NCI-H748 (cell line): ENCODE data around the gene ADAMTS13.

Source experiments
- DNase-seq: peaks from one replicate; lab custom pipeline; 2025; ENCODE audit not compliant: unreplicated experiment; lab: John Stamatoyannopoulos, UW

Gene ADAMTS13

DNA sequence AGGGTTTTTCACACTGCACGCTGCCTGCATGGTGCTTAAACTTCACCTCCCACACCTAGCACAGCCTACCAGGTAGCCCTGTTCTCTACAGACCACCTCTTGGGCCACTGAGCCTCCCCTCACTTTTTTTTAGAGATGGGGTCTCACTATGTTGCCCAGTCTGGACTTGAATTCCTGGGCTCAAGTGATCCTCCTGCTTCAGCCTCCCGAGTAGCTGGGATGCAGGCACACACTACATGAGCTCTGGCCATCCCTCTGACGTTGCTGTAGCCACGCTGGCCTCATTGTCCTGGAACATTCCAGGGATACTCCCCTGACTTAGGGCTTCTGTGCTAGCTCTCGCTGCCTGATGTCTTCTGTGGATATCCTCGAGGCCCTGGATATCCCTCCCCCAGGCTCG is 30.4 kb downstream of the ADAMTS13 start:
- DNase-seq: no peak

DNA sequence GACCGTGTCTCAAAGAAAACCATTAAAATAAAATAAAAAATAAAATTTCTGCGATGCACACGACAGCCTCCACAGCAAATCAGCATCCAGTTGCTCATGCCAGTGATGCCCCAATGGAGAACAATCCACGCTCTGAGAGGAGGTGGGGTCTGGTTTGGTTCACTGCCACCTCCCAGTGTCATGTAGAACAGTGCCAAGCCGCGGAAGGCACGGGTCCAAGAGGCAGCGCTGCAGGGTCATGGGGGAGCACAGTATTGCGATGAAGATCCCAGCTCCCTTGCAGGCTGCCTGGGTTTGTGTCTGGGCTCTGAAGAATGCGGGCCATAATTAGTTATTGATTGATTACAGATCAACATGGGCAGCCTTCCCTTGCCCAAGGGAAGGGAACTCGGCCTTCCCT is 31.5 kb downstream of the ADAMTS13 start:
- no peak for DNase-seq

DNA sequence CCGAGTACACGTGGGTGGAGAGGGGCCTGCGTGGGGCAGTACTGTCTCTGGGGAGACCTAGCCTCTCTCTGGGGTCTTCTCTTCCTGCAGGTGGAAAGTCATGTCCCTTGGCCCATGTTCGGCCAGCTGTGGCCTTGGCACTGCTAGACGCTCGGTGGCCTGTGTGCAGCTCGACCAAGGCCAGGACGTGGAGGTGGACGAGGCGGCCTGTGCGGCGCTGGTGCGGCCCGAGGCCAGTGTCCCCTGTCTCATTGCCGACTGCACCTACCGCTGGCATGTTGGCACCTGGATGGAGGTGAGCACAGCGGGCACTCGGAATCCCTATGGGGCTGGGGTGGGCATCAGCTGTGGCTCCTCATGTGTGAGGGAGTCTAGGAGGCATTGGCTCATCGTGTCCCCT is 32.2 kb downstream of the ADAMTS13 start:
- no peak for DNase-seq

DNA sequence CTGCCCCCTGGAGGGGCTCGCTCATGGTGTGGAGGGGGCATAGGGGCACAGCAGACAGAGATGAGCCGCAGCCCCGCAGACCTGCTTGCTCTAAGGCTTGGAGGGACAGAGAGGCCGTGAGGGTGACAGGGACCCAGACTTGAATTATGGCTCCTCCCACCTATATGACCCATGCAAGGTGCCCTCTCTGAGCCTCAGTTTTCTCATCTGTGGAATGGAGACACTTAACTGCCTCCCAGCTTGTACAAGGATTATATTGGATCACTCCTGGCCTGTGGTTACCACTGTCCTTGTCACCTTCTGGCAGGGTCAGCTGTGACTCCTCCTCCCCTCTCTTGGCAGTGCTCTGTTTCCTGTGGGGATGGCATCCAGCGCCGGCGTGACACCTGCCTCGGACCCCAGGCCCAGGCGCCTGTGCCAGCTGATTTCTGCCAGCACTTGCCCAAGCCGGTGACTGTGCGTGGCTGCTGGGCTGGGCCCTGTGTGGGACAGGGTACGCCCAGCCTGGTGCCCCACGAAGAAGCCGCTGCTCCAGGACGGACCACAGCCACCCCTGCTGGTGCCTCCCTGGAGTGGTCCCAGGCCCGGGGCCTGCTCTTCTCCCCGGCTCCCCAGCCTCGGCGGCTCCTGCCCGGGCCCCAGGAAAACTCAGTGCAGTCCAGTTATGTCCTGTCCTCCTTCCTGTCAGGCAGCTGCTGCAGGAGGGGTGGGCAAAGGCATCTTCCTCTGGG is 32.9 kb downstream of the ADAMTS13 start:
- no peak for DNase-seq

DNA sequence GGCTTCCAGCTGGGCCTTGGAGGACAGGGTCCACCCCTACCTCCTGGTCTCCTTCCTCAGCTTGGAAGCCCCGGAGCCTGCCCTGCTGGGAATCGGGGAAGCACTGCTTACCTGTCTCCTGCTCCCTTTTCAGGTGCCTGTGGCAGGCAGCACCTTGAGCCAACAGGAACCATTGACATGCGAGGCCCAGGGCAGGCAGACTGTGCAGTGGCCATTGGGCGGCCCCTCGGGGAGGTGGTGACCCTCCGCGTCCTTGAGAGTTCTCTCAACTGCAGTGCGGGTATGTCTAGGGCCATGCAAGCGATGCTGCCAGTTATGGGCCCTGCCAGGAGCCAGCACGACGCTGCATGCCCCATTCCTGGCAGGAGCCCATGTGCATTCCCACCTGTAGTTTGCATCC is 33.8 kb downstream of the ADAMTS13 start:
- DNase-seq: no peak

DNA sequence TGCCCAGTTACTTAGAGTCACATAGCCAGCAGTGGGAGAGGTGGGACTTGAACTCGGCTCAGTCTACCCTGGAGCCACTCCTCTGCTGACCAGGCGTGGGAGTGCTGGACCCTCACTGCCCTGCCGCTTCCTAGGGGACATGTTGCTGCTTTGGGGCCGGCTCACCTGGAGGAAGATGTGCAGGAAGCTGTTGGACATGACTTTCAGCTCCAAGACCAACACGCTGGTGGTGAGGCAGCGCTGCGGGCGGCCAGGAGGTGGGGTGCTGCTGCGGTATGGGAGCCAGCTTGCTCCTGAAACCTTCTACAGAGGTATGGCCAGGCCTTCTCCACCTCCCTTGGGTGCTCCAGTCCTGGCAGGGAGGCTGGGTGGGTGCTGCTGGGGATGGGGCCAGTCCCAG is 34.2 kb downstream of the ADAMTS13 start:
- no peak for DNase-seq

DNA sequence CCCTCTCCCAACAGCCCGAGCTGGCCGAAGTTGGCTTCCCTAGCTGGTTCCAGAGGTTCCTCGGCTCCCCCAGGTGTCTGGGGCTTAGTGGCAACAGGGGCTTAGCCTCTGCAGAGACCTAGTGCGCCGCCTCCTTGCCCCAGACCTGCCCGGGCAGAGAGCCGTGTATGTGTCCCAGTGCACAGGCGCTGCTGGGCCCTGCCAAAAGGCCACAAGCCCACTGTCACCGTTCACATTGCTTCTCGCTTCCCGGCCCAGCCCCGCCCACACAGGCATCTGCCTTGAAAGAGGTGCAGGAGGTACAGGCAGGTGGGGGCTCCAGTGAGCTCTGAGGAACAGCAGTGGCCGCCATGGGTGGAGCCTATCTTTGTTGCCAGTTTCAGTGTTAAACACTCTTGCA is 35.1 kb downstream of the ADAMTS13 start:
- peak; percentile 17 for DNase-seq

DNA sequence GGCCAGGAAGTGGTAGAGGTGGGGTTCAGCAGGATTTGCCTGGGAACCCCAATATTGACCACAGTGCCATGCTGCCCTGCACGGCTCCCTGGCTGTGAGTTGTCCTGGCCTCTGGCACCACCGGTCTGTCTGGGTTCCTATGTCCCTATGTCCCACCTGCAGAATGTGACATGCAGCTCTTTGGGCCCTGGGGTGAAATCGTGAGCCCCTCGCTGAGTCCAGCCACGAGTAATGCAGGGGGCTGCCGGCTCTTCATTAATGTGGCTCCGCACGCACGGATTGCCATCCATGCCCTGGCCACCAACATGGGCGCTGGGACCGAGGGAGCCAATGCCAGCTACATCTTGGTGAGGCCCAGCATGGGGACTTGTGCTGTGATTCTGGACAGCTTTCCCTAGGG is 35.6 kb downstream of the ADAMTS13 start:
- no peak for DNase-seq

DNA sequence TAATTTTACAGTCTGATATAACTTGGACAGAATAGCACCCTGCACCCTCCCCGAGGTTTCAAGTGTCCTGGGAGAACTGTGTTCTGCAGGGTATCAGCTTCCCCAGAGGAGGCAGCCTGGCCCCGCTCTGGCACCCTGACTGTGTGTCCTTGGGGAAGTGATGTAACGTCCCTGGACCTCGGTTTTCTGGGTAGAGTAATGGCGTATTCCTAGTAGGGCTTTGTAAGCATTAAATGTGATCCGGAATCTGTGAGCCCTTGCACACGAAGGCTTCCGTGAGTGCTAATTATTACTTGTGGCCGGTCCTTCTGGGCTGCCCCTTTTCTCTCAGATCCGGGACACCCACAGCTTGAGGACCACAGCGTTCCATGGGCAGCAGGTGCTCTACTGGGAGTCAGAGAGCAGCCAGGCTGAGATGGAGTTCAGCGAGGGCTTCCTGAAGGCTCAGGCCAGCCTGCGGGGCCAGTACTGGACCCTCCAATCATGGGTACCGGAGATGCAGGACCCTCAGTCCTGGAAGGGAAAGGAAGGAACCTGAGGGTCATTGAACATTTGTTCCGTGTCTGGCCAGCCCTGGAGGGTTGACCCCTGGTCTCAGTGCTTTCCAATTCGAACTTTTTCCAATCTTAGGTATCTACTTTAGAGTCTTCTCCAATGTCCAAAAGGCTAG is 36.6 kb downstream of the ADAMTS13 start:
- peak; percentile 43 for DNase-seq

DNA sequence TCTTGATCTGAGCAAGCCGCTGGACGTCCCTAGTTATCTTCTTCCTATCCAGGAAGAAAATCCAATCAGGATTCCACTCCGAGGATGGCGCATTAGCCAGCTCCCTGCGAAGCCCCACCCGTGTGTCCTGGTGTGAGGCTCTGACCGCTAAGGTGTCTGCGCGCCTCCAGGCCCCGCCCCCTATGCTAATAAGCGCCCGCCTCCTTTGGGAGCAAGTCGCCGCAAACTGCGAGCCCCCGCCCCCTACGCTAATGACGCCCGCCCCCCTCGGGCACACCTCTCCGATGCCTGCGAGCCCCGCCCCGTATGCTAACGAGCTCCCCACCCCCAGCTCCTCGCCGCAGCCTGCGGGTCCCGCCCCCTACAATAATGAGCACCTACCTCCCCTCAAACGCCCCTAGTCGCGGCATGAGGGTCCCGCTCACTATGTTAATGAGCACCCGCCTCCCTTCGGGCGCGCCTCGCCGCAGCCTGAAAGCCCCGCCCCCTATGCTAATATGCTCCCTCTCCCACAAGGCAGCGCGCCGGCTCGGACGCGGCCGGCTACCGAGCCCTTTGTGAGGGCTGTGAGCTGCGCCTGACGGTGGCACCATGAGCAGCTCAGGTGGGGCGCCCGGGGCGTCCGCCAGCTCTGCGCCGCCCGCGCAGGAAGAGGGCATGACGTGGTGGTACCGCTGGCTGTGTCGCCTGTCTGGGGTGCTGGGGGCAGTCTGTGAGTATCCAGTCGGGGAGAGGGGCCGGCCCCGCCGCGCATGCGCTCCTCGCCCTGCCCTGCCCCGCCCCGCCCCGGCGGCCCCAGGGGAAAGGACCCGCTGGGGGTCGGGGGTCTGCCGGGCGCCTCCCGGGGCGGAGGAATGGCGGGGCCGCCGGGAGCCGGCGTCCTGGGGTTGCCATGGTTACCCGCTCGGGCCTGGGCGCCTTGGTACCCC is 37.6 kb downstream of the ADAMTS13 start, which contains the start of gene CACFD1:
Gene CACFD1, plus strand, starts transcription at position 503 of the 929 bp plus-strand sequence. Its CDS starts 89 bp downstream, at position 592.
- peak; percentile 100 for DNase-seq

DNA sequence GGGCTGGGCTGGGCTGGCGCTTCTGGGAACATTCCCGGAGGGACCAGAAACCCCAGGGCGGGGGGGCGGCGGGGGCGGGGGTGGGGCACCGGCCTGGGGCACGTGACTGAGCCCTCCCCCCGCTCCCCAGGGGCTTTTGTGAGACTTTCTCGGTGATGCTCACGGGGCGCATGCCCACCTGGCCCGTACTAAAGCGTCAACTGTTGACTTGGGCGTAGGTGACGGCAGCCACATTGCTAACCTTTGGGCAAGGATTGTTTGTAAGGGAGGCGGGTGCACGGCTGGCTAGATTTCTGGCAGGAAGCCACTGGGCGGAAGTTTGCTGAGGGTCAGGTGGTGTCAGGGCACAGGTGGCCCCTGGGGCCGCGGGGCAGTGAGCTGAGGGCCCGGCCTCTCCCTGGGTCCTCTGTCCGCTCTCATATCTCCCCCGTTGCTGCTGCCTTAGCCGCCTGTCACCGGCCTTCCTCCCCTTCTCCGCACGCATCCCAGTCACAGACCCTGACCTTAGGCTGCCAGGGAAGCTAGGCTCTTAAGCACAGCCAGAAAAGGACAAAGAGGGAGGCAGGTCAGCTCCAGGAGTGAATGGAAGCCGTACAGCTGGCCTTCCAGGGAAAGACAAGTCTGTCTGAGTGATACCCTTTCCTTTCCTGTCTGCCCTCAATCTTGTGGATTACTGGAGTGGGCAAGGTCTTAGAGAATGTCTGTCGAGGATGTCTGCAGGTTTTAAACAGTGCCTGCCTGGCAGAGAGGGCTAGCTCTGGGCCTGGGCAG is 38.4 kb downstream of the ADAMTS13 start:
- DNase-seq: peak; percentile 85

DNA sequence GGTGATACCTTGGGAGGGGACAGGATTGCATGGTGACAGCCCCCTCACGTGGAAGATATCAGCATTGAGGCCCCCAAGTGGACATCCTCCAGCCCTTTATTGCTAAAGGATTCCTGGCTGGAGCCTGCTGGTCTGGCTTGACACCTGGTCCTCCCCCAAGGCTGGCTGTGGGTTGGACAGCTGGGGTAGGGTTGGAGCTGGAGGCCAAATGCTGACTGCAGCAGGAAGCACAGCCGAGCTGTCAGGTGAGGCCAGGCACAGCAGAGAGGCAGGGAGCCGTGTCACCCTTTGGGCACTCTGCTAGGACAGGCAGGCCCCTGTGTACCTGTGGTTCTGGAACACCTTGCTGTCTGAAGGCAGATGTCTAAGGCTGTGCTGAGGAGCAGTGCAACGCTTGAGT is 39.8 kb downstream of the ADAMTS13 start:
- DNase-seq: no peak

DNA sequence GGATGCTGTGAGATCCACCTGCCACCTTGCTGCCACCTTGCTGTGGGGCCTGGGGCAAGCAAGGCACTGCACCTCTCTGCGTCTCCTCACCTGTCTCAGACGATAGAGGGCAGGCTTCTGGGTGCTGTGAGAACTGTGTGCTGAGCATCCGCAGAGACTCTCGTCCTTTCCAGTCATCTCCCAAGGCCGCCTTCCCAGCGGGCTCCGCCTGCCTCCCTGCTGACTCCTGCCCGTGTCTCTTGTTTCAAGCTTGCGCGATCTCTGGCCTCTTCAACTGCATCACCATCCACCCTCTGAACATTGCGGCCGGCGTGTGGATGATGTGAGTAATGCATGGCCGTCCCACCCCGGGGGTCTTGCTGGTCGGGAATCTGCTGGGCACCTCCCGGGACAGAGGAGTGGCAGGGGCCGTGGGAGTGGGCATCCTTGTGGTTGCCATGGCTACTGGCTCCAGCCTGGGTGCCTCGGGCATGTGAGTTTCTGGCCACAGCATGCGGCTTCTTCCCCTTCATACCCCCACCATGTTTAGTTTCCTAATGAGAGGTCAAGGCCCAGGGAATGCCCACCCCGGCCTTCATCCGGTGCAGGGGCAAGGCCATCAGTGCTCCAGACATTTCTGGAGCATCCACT is 41.2 kb downstream of the ADAMTS13 start:
- peak; percentile 33 for DNase-seq

DNA sequence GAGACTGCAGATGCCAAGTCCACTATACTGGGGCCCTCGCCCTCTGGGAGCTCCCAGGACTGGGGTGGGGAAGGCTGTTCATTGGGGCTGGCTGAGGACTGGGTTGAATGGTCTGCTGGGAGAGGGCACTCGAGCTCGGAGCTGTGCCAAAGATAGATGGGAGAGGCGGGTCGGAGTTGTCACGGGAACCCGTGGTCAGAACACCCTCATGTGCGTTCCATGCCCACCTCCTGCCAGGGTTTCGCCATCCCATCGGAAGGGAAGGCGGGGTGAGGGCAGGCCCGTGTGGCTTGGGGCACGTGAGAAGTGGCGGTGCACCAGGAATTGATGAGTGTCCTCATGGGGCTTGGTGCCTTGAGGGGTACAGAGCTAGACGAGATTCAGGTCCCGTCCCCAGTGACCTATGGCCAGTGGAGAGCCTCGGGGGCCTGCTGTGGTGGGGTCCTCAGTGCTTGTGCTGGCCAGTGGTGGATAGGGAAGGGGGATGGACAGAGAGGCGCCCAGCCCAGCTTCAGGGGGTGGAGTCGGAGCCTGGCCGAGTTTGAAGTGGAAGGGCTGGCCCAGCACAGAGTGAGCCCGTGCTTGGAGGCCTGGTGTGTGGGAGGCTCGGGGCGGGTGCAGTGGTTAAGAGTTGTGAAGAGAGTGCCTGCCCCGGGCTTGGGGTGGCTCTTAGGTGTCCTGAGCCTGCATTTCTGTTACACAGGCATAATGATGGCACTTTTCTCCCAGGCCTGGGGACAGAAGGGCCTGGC is 41.9 kb downstream of the ADAMTS13 start:
- DNase-seq: no peak

DNA sequence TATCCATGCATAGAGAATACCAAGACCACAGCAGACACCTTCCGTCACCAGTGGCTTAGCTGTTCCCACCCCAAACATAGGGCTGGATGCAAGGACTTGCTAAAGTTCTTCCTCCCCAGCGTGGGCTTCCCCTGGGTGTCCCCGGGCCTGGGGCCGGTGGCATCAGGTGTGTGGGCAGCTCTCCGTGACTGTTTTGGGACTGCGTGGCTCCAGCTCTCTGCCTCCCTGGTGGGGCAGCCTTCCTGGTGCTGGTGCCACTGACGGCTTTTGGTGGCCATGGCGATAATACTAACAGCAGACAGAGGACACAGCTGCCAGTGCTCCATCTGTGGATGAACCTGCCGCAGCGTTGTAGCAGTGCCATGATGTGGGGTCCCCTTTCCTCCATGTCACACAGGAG is 42.5 kb downstream of the ADAMTS13 start:
- no peak for DNase-seq

DNA sequence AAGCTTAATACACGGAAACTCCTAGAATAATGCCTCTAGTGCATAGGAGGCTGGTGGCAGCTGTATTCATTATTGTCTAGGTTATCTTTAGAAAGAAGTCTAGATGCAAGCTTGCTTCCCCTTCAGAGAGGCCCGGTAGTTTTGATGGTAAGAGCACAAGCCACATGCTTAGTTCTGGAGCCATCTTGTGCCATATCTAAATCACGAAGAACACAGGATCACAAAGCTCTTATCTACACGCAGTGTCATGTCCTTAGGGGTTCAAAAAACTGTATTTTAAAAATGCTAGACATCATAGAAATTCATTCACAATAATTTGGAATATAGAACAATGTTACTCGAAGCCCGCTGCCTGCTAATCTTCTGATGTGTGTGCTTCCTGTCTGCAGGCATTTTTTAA is 43.8 kb downstream of the ADAMTS13 start:
- DNase-seq: no peak

DNA sequence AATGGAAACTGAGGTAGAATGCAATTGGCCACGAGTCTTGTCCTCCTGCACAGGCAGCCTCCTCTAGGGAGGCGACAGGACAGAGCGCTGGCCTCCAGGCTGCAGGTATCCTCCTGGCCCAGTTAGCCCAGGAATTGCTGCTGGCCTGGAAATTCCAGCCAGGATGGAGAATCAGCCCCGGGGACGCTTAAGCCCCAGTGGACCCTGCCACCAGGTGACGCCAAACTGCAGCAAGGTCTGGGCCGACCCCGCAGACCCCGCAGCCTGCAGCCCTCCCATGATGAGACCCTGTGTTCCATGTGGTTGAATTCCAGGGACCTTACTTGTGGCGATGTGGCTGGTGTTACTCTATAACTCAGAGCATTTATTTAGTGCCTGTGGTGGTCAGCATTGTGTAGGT is 44.9 kb downstream of the ADAMTS13 start:
- no peak for DNase-seq

DNA sequence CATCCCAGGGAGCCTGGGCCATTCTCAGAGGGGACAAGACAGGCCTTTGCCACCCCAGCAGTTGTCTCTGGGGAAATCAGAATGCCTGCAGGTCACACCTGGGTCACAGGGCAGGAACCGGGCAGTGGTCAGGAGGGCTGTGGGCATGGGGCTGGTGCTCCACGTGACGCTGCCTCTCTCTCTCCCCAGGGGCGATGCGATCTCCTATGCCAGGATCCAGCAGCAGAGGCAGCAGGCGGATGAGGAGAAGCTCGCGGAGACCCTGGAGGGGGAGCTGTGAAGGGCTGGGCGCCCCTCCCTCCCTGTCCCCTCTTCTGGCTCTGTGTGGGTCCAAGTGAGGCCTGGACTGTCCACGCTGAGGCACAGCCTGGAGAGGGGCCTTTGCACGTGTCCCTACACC is 46.2 kb downstream of the ADAMTS13 start:
- no peak for DNase-seq

DNA sequence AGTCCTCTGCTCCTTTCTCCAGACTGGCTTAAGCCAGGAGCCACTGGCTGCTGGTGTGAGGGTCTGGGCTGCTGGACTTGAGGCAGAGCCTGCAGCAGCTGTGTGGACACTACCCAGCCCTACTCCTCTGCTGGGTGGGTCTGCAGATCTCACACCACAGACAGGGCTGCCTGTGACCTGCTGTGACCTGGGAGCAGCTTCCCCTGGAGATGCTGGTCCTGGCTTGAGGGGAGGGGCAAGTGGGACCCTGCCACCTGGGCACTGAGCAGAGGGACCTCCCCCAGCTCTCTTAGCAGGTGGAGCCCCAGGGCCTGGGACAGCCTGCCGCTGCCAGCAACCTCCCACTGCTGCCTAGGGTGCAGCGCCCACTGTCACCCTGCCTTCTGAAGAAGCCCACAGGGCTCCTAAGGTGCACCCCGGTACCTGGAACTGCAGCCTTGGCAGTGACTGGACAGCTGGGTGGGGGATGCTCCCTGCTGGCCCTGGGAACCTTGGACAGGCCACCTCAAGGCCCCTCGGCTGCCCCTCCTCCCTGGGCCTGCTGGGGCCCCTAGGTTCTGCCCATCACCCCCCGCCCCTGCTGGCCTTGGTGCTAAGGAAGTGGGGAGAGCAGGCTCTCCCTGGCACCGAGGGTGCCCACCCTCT is 46.7 kb downstream of the ADAMTS13 start:
- no peak for DNase-seq
